ENCODE results near the gene PLEKHM1. TPM values are rescaled to one million over a fixed set of nuclear protein-coding genes. Genes with fewer than 3 reads are reported as not detected.
A peak's percentile ranks its signal among the peaks of the same experiment; 100 is the strongest.

PLEKHM1 gene
- total and polyA plus RNA-seq, 2 of the 13 experiments (the other 11 are each of a cell fraction or from before 2014, with no cell fraction given), result 7.6 to 13.5 TPM

DNA sequence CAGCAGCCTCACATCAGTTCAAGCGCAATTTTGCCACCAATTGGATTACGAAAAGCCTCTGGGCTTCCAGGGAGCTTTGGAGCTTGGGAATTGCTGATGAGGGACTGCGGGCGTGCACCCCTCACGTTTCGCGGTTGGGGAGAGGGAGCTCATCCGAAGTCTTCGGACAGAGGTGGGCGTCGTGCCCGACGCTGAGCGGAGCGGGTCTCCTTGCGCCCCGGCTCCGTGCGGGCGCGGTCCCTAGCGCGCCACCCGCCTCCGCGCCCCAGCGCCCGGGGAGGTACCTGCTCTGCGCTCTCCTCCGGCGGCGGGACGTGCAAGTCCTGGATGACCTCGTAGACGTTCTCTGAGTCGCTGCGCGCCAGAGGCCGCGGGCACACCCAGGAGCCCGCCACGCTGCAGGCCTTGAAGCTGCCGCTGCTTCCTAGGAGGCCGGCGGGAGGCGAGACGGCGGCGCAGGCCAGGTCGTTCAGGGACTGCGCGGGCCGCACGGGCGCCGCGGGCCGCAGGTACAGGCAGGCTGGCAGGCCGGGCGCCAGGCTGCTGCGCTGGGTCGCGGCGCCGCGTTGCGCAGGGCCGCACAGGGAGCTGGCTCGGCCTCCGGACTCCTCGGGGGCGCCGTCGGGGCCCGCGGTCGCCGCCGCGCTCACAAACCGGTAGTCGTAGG, 61.0 kb downstream of the PLEKHM1 start (continued):
- peak; percentile 76 for TF ChIP-seq ZNF687 (CRISPR knock-in tag; IDR thresholded peaks at IDR 0.05)
- TF ChIP-seq ZNF253 (CRISPR knock-in tag; IDR thresholded peaks at IDR 0.05; ENCODE audit: borderline replicate concordance), result no peak
- peak; percentile 74; the same call in 1 of the 2 replicates for TF ChIP-seq ZNF572 (CRISPR knock-in tag; IDR thresholded peaks at IDR 0.05)
- no peak for TF ChIP-seq ZNF543 (CRISPR knock-in tag; IDR thresholded peaks at IDR 0.05)
- TF ChIP-seq, protein P1, sequence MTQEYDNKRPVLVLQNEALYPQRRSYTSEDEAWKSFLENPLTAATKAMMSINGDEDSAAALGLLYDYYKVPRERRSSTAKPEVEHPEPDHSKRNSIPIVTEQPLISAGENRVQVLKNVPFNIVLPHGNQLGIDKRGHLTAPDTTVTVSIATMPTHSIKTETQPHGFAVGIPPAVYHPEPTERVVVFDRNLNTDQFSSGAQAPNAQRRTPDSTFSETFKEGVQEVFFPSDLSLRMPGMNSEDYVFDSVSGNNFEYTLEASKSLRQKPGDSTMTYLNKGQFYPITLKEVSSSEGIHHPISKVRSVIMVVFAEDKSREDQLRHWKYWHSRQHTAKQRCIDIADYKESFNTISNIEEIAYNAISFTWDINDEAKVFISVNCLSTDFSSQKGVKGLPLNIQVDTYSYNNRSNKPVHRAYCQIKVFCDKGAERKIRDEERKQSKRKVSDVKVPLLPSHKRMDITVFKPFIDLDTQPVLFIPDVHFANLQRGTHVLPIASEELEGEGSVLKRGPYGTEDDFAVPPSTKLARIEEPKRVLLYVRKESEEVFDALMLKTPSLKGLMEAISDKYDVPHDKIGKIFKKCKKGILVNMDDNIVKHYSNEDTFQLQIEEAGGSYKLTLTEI (CRISPR knock-in tag; conservative IDR thresholded peaks at IDR 0.05), result no peak
- TF ChIP-seq ZBTB3 (CRISPR knock-in tag; IDR thresholded peaks at IDR 0.05; ENCODE audit: borderline replicate concordance, low read depth), result no peak
- TF ChIP-seq ZNF337 (CRISPR knock-in tag; IDR thresholded peaks at IDR 0.05; ENCODE audit: borderline replicate concordance, low read depth), result no peak
- no peak for TF ChIP-seq ZNF570 (CRISPR knock-in tag; IDR thresholded peaks at IDR 0.05; ENCODE audit: borderline replicate concordance)
- no peak for TF ChIP-seq ZNF598 (CRISPR knock-in tag; IDR thresholded peaks at IDR 0.05; ENCODE audit: borderline replicate concordance)
- TF ChIP-seq HNRNPH1 (optimal IDR thresholded peaks at IDR 0.05; ENCODE audit: low read depth, low read length), result no peak
- TF ChIP-seq ZNF775 (CRISPR knock-in tag; IDR thresholded peaks at IDR 0.05; ENCODE audit: borderline replicate concordance), result no peak
- no peak for TF ChIP-seq PAX8 (CRISPR knock-in tag; IDR thresholded peaks at IDR 0.05; ENCODE audit: borderline replicate concordance)
- no peak for TF ChIP-seq BHLHE40 (IDR thresholded peaks at IDR 0.05; ENCODE audit: low read length)
- no peak for TF ChIP-seq THAP9 (CRISPR knock-in tag; IDR thresholded peaks at IDR 0.05; ENCODE audit: borderline replicate concordance)
- no peak for TF ChIP-seq YY1 (IDR thresholded peaks at IDR 0.05; ENCODE audit: insufficient read depth, insufficient replicate concordance, low read depth, low read length)
- TF ChIP-seq ZFP91 (CRISPR knock-in tag; IDR thresholded peaks at IDR 0.05; ENCODE audit: borderline replicate concordance), result 0 out of 2 replicates have a peak, but pooled peaks have one; percentile 43
- no peak for TF ChIP-seq FOXO1 (CRISPR knock-in tag; IDR thresholded peaks at IDR 0.05)
- TF ChIP-seq ERF (CRISPR knock-in tag; IDR thresholded peaks at IDR 0.05), result no peak
